Fibroblast of skin of right quadriceps (primary cell): ENCODE results near the gene C12orf76.
A peak's percentile ranks its signal among the peaks of the same experiment; 100 is the strongest.
"Not testable (repeated sequence)": the region's sequence is repeated elsewhere in the genome, so short reads cannot be mapped to it uniquely, and the experiment has no call there.

Experiments used
- DNase-seq: peaks from one replicate; pipeline ENCODE4 v3.0.0-alpha.2; 2013

C12orf76 gene

GRCh38 chr12:110048242-110049027 is at the start of gene C12orf76:
TSS of gene C12orf76 (minus strand) at chr12:110048522. CDS start at chr12:110048495, 27 bp downstream.
- peak; percentile 96 for DNase-seq

- DNase-seq: no peak
Observed at GRCh38 chr12:110093631-110094311, 45.4 kb upstream of the C12orf76 start.

DNA sequence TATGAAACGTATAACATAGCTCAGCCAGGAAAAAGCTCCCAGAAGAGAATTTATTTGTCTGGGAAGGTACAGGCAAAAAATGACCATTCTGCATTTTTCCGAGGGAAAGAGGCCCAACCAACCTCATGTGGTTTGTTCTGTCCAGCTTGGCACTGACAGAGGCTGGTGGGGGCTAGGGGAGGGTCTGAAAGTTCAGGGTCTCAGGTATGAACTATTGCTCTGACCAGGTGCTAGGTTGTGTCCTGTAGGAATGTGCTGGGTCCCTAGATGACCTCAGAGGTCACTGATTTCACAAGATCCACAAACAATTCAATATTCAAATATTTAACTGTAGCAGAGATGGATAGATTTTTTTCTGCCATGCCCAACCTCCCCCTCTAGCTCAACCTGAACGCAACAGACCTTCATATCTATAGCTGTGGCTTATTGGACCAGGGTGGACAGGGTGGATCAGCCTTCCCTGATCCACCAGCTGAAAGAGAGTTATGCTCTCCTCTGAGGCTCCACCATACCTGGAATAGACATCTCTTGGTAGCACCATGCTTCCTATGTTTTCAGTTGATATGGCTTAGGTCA is 42.9 kb upstream of the C12orf76 start:
- no peak for DNase-seq

- DNase-seq: no peak
Observed at GRCh38 chr12:110090266-110091135, 42.2 kb upstream of the C12orf76 start.

DNA sequence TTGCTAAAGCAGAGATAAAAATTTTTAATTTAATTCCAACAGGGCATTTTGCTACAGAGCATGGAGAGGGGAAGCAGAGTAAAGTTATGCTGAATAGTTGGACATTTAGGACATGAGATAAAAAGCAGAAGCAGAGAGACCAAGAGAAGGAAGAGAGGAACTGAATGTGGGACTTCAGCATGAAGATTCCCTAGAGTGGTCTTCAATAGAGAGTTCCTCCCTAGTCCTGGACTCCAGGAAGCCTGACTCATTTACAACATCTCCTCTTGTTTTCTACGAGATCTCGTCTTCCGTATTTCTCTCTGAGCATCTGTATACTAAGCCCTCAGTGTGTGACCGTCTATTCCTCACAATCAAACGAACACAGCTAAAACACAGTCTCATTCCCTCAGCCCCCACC is 40.6 kb upstream of the C12orf76 start:
- no peak for DNase-seq

DNA sequence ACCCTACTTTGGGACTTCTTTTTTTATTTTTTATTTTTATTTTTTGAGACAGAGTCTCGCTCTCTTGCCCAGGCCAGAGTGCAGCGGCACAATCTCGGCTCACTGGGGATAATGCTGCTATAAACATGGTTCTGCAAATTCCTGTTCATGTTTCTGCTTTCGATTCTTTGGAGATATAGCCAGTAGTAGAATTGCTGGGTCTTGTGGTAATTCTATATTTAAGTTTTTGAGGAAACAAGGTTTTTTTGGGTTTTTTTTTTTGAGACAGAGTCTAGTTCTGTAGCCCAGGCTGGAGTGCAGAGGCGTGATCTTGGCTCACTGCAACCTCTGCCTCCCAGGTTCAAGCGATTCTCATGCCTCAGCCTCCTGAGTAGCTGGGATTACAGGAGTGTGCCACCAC is 39.9 kb upstream of the C12orf76 start:
- not testable (repeated sequence) for DNase-seq

GRCh38 chr12:110084314-110085015 is 36.1 kb upstream of the C12orf76 start:
- DNase-seq: no peak

- DNase-seq: no peak
Observed at GRCh38 chr12:110080410-110080809, 32.1 kb upstream of the C12orf76 start.

GRCh38 chr12:110079477-110080400 is 31.4 kb upstream of the C12orf76 start:
- DNase-seq: no peak

DNA sequence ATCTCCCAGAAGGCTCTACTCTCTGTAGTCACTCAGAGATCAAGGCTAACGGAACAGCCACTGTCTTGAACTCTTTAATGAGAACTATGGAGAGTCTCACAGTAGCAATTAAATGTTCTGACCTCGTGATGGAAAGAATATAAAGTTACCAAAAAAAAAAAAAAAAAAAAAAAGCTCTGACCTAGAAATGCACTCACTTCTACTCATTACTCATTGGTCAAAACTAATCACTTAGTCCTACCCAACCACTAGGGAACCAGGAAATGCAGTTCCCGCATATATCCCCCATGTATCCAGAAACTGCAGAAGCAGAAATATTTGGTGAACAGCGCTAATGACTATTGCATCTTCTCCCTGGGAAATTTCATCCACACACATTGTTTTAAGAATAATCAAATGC is 29.5 kb upstream of the C12orf76 start:
- no peak for DNase-seq

- no peak for DNase-seq
Observed at GRCh38 chr12:110075880-110076279, 27.6 kb upstream of the C12orf76 start.

DNA sequence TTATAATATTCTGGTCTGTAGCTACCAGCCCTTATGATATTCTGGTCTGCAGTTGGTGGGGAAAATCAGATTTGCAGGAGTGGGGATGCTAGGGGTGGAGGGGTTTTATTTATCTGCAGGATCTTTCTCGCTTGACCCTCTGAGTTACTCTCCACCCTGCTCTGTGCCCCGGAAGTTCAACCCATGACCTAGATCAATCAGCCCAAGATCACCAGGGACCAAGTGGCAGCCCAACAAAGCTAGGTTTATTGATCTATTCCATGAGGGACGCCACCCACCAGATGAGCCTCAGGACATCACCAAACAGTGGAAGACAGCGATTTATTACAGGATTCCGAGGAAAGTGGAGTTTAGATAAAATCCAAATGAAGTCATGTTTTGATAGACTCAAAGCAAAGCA is 25.8 kb upstream of the C12orf76 start:
- no peak for DNase-seq

- DNase-seq: peak; percentile 7
Observed at GRCh38 chr12:110073049-110073831, 24.9 kb upstream of the C12orf76 start.

- DNase-seq: not testable (repeated sequence)
Observed at GRCh38 chr12:110072636-110073035, 24.3 kb upstream of the C12orf76 start.

- no peak for DNase-seq
Observed at GRCh38 chr12:110071967-110072366, 23.6 kb upstream of the C12orf76 start.

- DNase-seq: no peak
Observed at GRCh38 chr12:110071504-110071903, 23.2 kb upstream of the C12orf76 start.

DNA sequence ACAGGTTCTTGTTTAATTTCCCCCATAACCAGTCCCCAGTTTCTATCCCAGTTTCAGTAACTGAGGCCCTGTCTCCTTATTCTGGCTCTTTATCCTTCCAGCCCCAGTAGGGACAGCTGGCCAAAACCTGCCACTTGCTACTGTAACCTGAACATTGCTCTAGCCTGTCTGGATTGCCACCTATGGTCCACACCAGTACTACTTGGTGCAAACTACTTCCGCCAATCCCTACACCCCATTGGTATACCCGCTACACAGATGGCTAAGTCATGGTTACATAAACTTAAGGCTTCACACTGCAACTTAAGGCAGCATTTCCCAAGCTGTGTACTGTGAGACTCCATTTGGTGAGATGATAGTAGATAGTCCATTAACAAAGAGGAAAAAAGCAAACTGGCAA is 20.3 kb upstream of the C12orf76 start:
- no peak for DNase-seq

GRCh38 chr12:110068115-110068514 is 19.8 kb upstream of the C12orf76 start:
- not testable (repeated sequence) for DNase-seq

- DNase-seq: no peak
Observed at GRCh38 chr12:110067531-110067930, 19.2 kb upstream of the C12orf76 start.

DNA sequence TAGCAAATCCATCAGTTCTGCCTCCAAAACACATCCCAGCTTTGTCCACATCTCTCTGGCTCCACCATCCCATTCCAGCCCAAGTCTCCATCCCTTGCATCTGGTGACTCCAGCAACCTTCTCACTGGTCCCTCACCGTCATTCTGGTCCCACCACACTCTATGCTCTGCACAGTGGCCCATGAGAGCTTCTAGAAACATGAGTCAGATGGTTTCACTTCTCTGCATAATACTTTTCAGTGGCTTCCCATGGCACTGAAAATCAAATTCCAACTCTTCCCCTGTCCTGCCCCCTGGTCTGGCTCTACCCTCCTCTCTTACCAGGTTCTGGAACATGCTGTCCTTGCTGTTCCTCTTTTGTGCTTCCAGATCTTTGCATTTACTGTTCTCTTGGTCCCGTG is 17.2 kb upstream of the C12orf76 start:
- DNase-seq: no peak
